ENCODE measurements around the gene COMT. TPM values are rescaled to one million over a fixed set of nuclear protein-coding genes. Genes with fewer than 3 reads are reported as not detected.

Gene COMT
- total and polyA plus RNA-seq, 2 donors = 53.6 to 74.5 TPM

GRCh38 chr22:19998991-19999820, 57.6 kb downstream of the COMT start:
- Histone ChIP-seq H3K27me3 (ENCODE audit: control insufficient read depth in 2 of 2, insufficient read depth in 1 of 2, low read length in 1 of 2) (peaks cover 0 to 2% of the 10 kb centered on the region in 2 donors), H3K4me1 (ENCODE audit: control insufficient read depth in 2 of 2, insufficient read depth in 2 of 2, low read length in 2 of 2) (no peaks in the 10 kb centered on the region), H3K27ac (ENCODE audit: low read depth in 1 of 2, low read length in 1 of 2) (no peak overlapping the region), H3K4me3 (ENCODE audit: low read length in 2 of 2) (no peak overlapping the region), H3K9me3 (ENCODE audit: control insufficient read depth in 2 of 2, insufficient read depth in 1 of 2, low read length in 1 of 2) (no peaks in the 10 kb centered on the region), H3K36me3 (ENCODE audit: control insufficient read depth in 2 of 2, insufficient read depth in 2 of 2, low read length in 1 of 2) (no peaks in the 10 kb centered on the region)
- WGBS = 88% methylated on average over 8 of the region's 8 CpGs
- no peak for DNase-seq (ENCODE audit: low read depth in 6 of 9, low spot score in 9 of 9)

DNA sequence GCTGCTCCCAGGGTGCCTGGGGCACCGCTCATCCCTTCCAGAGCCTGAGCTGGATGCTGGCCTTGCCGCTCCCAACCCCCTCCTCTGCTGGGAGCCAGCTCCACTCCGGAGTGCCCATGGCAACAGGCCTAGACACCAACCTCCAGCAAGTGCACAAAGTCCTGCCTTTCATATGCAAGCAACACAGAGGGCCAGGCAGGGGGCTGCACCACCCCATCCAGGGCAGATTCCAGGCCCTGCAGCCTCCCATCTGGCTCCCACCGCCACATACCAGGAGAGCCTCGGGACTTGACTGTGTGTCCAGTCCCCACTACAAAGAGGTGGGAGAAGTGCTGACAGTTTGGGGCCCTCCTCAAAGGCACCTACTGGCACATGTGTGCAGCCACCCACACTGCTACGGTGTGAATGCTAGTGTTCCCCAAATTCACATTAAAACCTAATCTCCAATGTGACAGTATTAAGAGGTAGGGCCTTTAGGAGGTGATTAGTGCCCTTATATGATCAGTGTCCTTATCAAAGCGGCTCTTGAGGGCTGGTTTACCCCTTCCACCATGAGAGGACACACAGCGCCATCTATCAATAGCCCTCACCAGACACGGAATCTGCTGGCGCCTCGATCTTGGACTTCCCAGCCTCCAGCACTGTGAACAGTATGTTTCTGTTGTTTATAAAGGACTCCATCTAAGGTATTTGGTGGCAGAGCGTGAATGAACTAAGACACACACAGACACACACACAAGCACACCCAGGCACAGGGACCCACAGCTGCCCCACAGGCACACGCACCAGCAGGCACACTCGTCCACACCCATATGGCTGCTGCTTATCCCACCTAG, 58.9 kb downstream of the COMT start:
- no peaks in the 10 kb centered on the region for H3K4me1 ChIP-seq (ENCODE audit: control insufficient read depth in 2 of 2, insufficient read depth in 2 of 2, low read length in 2 of 2)
- no peaks in the 10 kb centered on the region for H3K36me3 ChIP-seq (ENCODE audit: control insufficient read depth in 2 of 2, insufficient read depth in 2 of 2, low read length in 1 of 2)
- H3K4me3 ChIP-seq (ENCODE audit: low read length in 2 of 2) = no peak overlapping the region
- H3K27me3 ChIP-seq (ENCODE audit: control insufficient read depth in 2 of 2, insufficient read depth in 1 of 2, low read length in 1 of 2) = peaks cover 0 to 2% of the 10 kb centered on the region in 2 donors
- H3K9me3 ChIP-seq (ENCODE audit: control insufficient read depth in 2 of 2, insufficient read depth in 1 of 2, low read length in 1 of 2) = no peaks in the 10 kb centered on the region
- H3K27ac ChIP-seq (ENCODE audit: low read depth in 1 of 2, low read length in 1 of 2) = no peak overlapping the region
- WGBS = 94% methylated on average over 14 of the region's 14 CpGs
- DNase-seq (ENCODE audit: low read depth in 6 of 9, low spot score in 9 of 9) = no peak

DNA sequence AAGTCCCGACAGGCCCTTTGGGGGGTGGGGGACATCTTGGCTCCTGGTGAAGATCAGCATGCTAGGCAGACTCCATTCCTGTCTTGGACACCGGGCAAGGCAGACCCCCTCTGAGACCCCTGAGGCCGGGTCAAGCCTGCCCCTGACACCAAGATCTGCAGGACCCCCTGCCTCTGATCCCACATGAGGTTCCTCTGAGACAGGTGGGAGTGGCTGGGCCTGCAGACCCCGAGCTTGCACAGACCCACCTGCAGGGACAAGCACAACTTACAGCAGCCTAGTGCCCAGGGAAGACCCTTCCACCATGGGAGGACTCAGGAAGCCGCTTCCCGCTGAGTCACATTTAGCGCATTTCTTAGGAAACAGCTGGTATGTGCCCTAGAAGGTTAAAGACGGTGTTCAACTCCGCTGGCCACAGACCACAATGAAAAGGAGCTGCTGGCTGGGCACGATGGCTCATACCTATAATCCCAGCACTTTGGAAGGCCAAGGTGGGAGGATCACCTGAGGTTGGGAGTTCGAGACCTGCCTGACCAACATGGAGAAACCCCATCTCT, 59.6 kb downstream of the COMT start:
- 44% methylated on average over 11 of the region's 11 CpGs for WGBS
- DNase-seq (ENCODE audit: low read depth in 6 of 9, low spot score in 9 of 9) = no peak
- H3K27ac ChIP-seq (ENCODE audit: low read depth in 1 of 2, low read length in 1 of 2) = no peak overlapping the region
- H3K36me3 ChIP-seq (ENCODE audit: control insufficient read depth in 2 of 2, insufficient read depth in 2 of 2, low read length in 1 of 2) = no peaks in the 10 kb centered on the region
- H3K4me3 ChIP-seq (ENCODE audit: low read length in 2 of 2) = no peak overlapping the region
- no peaks in the 10 kb centered on the region for H3K9me3 ChIP-seq (ENCODE audit: control insufficient read depth in 2 of 2, insufficient read depth in 1 of 2, low read length in 1 of 2)
- peaks cover 0 to 2% of the 10 kb centered on the region in 2 donors for H3K27me3 ChIP-seq (ENCODE audit: control insufficient read depth in 2 of 2, insufficient read depth in 1 of 2, low read length in 1 of 2)
- H3K4me1 ChIP-seq (ENCODE audit: control insufficient read depth in 2 of 2, insufficient read depth in 2 of 2, low read length in 2 of 2) = no peaks in the 10 kb centered on the region

GRCh38 chr22:20002128-20002527, 60.6 kb downstream of the COMT start:
- Histone ChIP-seq H3K4me1 (ENCODE audit: control insufficient read depth in 2 of 2, insufficient read depth in 2 of 2, low read length in 2 of 2) (no peaks in the 10 kb centered on the region), H3K27me3 (ENCODE audit: control insufficient read depth in 2 of 2, insufficient read depth in 1 of 2, low read length in 1 of 2) (peaks cover 0 to 2% of the 10 kb centered on the region in 2 donors), H3K36me3 (ENCODE audit: control insufficient read depth in 2 of 2, insufficient read depth in 2 of 2, low read length in 1 of 2) (no peaks in the 10 kb centered on the region), H3K9me3 (ENCODE audit: control insufficient read depth in 2 of 2, insufficient read depth in 1 of 2, low read length in 1 of 2) (no peaks in the 10 kb centered on the region), H3K4me3 (ENCODE audit: low read length in 2 of 2) (no peak overlapping the region), H3K27ac (ENCODE audit: low read depth in 1 of 2, low read length in 1 of 2) (no peak overlapping the region)
- no peak for DNase-seq (ENCODE audit: low read depth in 6 of 9, low spot score in 9 of 9)
- 93% methylated on average over 9 of the region's 9 CpGs for WGBS

DNA sequence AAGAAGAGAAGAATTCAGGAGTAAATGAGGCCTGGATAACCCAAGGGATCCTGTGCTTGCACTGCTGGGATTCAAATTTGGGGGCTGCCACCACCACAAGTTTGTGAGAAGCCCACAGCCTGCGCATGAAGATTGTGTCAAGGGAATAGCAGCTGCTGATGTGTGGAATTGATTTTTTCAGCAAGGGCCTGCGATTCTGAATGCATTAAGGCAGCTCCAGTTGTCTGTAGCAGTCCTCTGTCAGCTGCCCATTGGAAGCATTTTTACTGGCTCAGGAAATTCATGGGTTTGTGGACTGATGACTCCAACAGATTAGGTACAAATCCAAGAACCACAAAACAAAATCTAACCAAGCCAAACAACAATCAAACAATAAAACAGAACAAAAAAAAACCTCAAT, 61.1 kb downstream of the COMT start:
- no peak overlapping the region for H3K4me3 ChIP-seq (ENCODE audit: low read length in 2 of 2)
- no peaks in the 10 kb centered on the region for H3K4me1 ChIP-seq (ENCODE audit: control insufficient read depth in 2 of 2, insufficient read depth in 2 of 2, low read length in 2 of 2)
- H3K36me3 ChIP-seq (ENCODE audit: control insufficient read depth in 2 of 2, insufficient read depth in 2 of 2, low read length in 1 of 2) = no peaks in the 10 kb centered on the region
- peaks cover 0 to 2% of the 10 kb centered on the region in 2 donors for H3K27me3 ChIP-seq (ENCODE audit: control insufficient read depth in 2 of 2, insufficient read depth in 1 of 2, low read length in 1 of 2)
- DNase-seq (ENCODE audit: low read depth in 6 of 9, low spot score in 9 of 9) = no peak
- 96% methylated on average over 2 of the region's 2 CpGs for WGBS
- no peaks in the 10 kb centered on the region for H3K9me3 ChIP-seq (ENCODE audit: control insufficient read depth in 2 of 2, insufficient read depth in 1 of 2, low read length in 1 of 2)
- H3K27ac ChIP-seq (ENCODE audit: low read depth in 1 of 2, low read length in 1 of 2) = no peak overlapping the region

DNA sequence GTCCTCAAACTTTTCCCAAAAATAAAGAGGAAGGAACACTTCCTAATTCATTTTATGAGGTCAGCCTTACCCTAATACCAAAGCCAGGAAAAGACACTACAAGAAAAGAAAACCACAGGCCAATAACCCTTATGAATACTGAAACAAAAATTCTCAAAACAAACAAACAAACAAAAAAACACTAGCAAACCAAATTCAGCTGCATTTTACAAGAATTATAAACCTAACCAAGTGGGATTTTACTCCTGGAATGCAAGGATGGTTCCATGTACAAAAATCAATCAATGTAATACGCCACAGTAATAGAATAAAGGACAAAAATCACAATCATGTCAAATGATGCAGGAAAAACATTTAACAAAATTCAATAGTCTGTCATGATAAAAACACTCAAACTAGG, 61.7 kb downstream of the COMT start:
- 99% methylated on average over 1 of the region's 1 CpG for WGBS
- peaks cover 0 to 2% of the 10 kb centered on the region in 2 donors for H3K27me3 ChIP-seq (ENCODE audit: control insufficient read depth in 2 of 2, insufficient read depth in 1 of 2, low read length in 1 of 2)
- no peak overlapping the region for H3K4me3 ChIP-seq (ENCODE audit: low read length in 2 of 2)
- no peaks in the 10 kb centered on the region for H3K4me1 ChIP-seq (ENCODE audit: control insufficient read depth in 2 of 2, insufficient read depth in 2 of 2, low read length in 2 of 2)
- H3K27ac ChIP-seq (ENCODE audit: low read depth in 1 of 2, low read length in 1 of 2) = no peak overlapping the region
- no peak for DNase-seq (ENCODE audit: low read depth in 6 of 9, low spot score in 9 of 9)
- H3K36me3 ChIP-seq (ENCODE audit: control insufficient read depth in 2 of 2, insufficient read depth in 2 of 2, low read length in 1 of 2) = no peaks in the 10 kb centered on the region
- H3K9me3 ChIP-seq (ENCODE audit: control insufficient read depth in 2 of 2, insufficient read depth in 1 of 2, low read length in 1 of 2) = no peaks in the 10 kb centered on the region

- no peaks in the 10 kb centered on the region for H3K4me1 ChIP-seq (ENCODE audit: control insufficient read depth in 2 of 2, insufficient read depth in 2 of 2, low read length in 2 of 2)
- no peaks in the 10 kb centered on the region for H3K9me3 ChIP-seq (ENCODE audit: control insufficient read depth in 2 of 2, insufficient read depth in 1 of 2, low read length in 1 of 2)
- H3K4me3 ChIP-seq (ENCODE audit: low read length in 2 of 2) = no peak overlapping the region
- H3K36me3 ChIP-seq (ENCODE audit: control insufficient read depth in 2 of 2, insufficient read depth in 2 of 2, low read length in 1 of 2) = no peaks in the 10 kb centered on the region
- 99% methylated on average over 3 of the region's 3 CpGs for WGBS
- no peak overlapping the region for H3K27ac ChIP-seq (ENCODE audit: low read depth in 1 of 2, low read length in 1 of 2)
- DNase-seq (ENCODE audit: low read depth in 6 of 9, low spot score in 9 of 9) = no peak
- H3K27me3 ChIP-seq (ENCODE audit: control insufficient read depth in 2 of 2, insufficient read depth in 1 of 2, low read length in 1 of 2) = peaks cover 0 to 2% of the 10 kb centered on the region in 2 donors
Observed at GRCh38 chr22:20004464-20004863, 62.9 kb downstream of the COMT start.

- no peaks in the 10 kb centered on the region for H3K9me3 ChIP-seq (ENCODE audit: control insufficient read depth in 2 of 2, insufficient read depth in 1 of 2, low read length in 1 of 2)
- H3K27me3 ChIP-seq (ENCODE audit: control insufficient read depth in 2 of 2, insufficient read depth in 1 of 2, low read length in 1 of 2) = peaks cover 0 to 2% of the 10 kb centered on the region in 2 donors
- H3K36me3 ChIP-seq (ENCODE audit: control insufficient read depth in 2 of 2, insufficient read depth in 2 of 2, low read length in 1 of 2) = no peaks in the 10 kb centered on the region
- WGBS = 97% methylated on average over 11 of the region's 11 CpGs
- no peak overlapping the region for H3K4me3 ChIP-seq (ENCODE audit: low read length in 2 of 2)
- no peak for DNase-seq (ENCODE audit: low read depth in 6 of 9, low spot score in 9 of 9)
- no peaks in the 10 kb centered on the region for H3K4me1 ChIP-seq (ENCODE audit: control insufficient read depth in 2 of 2, insufficient read depth in 2 of 2, low read length in 2 of 2)
- no peak overlapping the region for H3K27ac ChIP-seq (ENCODE audit: low read depth in 1 of 2, low read length in 1 of 2)
Observed at GRCh38 chr22:20008221-20008995, 66.8 kb downstream of the COMT start.
